Measurements from ENCODE around the gene LGR4. TPM values are rescaled to one million over a fixed set of nuclear protein-coding genes. Genes with fewer than 3 reads are reported as not detected.

LGR4 gene
- total RNA-seq, 1 donor from 2014 or later: 7.5 TPM

- no peak for ATAC-seq
- Histone ChIP-seq H3K27ac (no peak overlapping the region), H3K36me3 (no peaks in the 10 kb centered on the region), H3K4me3 (no peak overlapping the region), H3K4me1 (no peaks in the 10 kb centered on the region), H3K9me3 (no peaks in the 10 kb centered on the region), H3K27me3 (no peaks in the 10 kb centered on the region)
- TF ChIP-seq CTCF (IDR thresholded peaks at IDR 0.05): no peak
- no peak for DNase-seq
- intact Hi-C loops (cut with DNase I): no loop called here
These were observed 54.2 kb downstream of the LGR4 start for GRCh38 chr11:27418356-27418755.

GRCh38 chr11:27416568-27417176, 55.9 kb downstream of the LGR4 start:
- no peaks in the 10 kb centered on the region for H3K4me1 ChIP-seq
- no peaks in the 10 kb centered on the region for H3K36me3 ChIP-seq
- DNase-seq: no peak
- H3K27me3 ChIP-seq: no peaks in the 10 kb centered on the region
- H3K9me3 ChIP-seq: no peaks in the 10 kb centered on the region
- no peak overlapping the region for H3K4me3 ChIP-seq
- intact Hi-C loops (cut with DNase I): no loop called here
- no peak for ATAC-seq
- no peak for TF ChIP-seq CTCF (IDR thresholded peaks at IDR 0.05)
- H3K27ac ChIP-seq: no peak overlapping the region

DNA sequence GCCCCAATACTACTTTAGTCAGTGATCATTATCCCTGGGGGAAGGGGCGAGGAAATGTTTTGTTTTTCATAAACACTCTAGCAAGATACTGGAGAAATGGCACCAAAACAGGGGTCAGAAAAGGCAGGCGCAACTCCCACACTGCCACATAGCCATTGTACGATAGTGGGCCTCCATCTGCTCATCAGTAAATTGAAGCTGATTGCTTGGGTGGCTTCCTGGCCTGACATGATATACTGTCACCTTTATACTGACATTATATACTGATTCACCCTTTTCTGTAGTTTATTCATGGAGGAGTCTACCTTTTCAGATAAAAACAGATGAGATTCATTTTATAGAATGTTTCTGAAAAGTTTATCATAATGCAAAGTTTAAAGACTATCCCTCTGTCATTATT, 57.9 kb downstream of the LGR4 start:
- Histone ChIP-seq H3K9me3 (no peaks in the 10 kb centered on the region), H3K27ac (no peak overlapping the region), H3K4me1 (no peaks in the 10 kb centered on the region), H3K27me3 (no peaks in the 10 kb centered on the region), H3K36me3 (no peaks in the 10 kb centered on the region), H3K4me3 (no peak overlapping the region)
- DNase-seq (no peak), ATAC-seq (no peak)
- intact Hi-C loops (cut with DNase I): no loop called here
- TF ChIP-seq CTCF (IDR thresholded peaks at IDR 0.05): no peak

DNA sequence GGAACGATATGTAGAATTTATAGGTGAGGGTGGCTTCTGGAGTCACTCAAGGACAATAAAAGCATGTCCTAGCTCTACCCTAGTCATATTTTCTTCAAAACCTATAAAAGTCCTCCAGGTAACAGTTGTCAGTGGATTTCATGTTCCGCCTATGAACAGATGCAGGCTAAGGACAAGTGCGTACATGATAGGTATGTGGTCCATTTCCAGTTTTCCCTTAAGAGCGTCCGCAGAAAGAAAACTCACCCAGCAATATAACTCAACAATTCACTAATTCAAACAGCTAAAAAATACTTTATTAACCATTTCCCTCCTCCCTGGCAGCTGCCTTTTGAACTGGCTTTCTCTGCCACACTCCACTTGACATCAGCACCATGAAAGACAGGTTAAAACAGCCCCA, 59.4 kb downstream of the LGR4 start:
- Histone ChIP-seq H3K9me3 (no peaks in the 10 kb centered on the region), H3K27me3 (no peaks in the 10 kb centered on the region), H3K36me3 (no peaks in the 10 kb centered on the region), H3K4me1 (no peaks in the 10 kb centered on the region), H3K27ac (no peak overlapping the region), H3K4me3 (no peak overlapping the region)
- DNase-seq (no peak), ATAC-seq (no peak)
- no peak for TF ChIP-seq CTCF (IDR thresholded peaks at IDR 0.05)
- intact Hi-C loops (cut with DNase I): no loop called here

DNA sequence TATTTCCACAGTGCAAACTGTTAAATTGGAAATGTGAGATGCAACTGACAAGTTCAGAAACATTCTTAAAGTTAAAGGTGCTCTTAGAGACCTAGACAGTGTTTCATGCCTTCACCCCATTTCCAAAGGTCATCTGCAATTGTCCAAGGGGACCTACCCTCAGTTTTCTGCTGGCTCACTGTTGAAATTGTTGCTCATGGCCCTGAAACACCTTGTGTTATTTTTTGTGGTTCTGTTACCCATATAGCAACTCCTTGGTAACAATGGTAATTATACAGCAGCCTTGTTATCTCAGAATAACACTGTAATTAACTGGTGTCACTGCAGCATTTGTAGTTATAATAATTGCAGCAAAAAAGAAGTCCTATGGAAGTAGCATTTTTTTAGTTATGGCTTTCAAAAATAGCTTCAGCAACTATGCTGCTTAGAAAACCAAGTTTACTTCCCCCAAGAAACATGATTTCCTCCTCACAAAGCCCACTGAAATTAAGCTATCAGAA, 60.3 kb downstream of the LGR4 start:
- DNase-seq: no peak
- Histone ChIP-seq H3K36me3 (no peaks in the 10 kb centered on the region), H3K27me3 (no peaks in the 10 kb centered on the region), H3K4me3 (no peak overlapping the region), H3K4me1 (no peaks in the 10 kb centered on the region), H3K27ac (no peak overlapping the region), H3K9me3 (no peaks in the 10 kb centered on the region)
- ATAC-seq: no peak
- TF ChIP-seq CTCF (IDR thresholded peaks at IDR 0.05): no peak
- intact Hi-C loops (cut with DNase I): no loop called here

- TF ChIP-seq CTCF (IDR thresholded peaks at IDR 0.05): no peak
- Histone ChIP-seq H3K4me3 (no peak overlapping the region), H3K9me3 (no peaks in the 10 kb centered on the region), H3K27ac (no peak overlapping the region), H3K27me3 (no peaks in the 10 kb centered on the region), H3K36me3 (no peaks in the 10 kb centered on the region), H3K4me1 (no peaks in the 10 kb centered on the region)
- ATAC-seq (no peak), DNase-seq (no peak)
- intact Hi-C loops (cut with DNase I): no loop called here
These were observed 61.3 kb downstream of the LGR4 start for GRCh38 chr11:27411328-27411727.
